ENCODE measurements around the gene CC2D1A. TPM values are rescaled to one million over a fixed set of nuclear protein-coding genes. Genes with fewer than 3 reads are reported as not detected.
A peak's percentile ranks its signal among the peaks of the same experiment; 100 is the strongest.

CC2D1A gene
- total RNA-seq, 1 donor from 2014 or later, result 2.1 TPM

DNA sequence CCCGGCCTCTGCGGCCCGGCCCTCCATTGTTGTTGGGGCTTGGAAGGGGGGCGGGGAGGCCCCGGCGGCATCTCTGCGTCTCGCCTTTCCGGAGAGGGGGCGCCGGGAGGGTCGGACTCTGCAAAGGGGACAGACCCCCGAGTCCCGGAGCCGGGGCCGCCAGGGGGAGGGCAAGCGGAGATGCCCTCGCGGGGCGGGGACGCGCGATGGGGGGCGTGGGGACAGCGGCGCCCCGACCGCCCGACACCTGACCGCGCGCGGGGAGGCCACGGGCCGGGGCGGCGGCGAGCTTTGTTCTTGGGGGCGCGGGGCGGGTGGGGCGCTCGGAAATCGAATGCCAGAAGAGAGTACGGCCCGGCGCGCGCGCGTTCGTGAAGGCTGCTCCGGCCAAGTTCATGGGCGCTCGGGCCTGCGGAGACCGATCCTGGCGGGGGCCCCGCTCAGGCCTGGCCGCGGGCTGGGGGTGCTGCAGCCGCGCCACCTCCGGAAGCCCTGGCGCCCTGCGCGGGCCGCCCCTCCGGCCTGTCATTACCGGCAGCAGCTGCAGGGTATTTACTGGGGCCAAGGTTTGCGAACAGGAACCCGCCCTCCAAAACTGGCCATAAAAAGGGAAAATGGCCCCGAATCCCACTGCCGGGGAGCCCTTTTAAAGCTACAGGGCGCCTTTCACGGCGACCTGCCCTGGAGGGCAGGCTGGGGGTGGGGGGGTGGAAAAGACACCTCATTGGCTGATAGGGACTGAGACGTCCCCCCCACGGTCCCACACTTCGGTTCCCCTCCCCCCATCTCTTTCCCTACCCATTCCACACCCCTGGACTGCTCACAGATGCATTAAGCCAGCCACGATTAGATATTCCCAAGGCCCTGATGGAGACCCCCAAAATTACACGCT lies 40.2 kb upstream of the CC2D1A start:
- Histone ChIP-seq H3K36me3 (ENCODE audit: control insufficient read depth in 3 of 3, insufficient read depth in 3 of 3, low read length in 3 of 3) (no peaks in the 10 kb centered on the region), H3K9me3 (ENCODE audit: control insufficient read depth in 3 of 3, low read length in 3 of 3) (no peaks in the 10 kb centered on the region), H3K4me1 (ENCODE audit: control insufficient read depth in 3 of 3, insufficient read depth in 3 of 3, low read length in 3 of 3) (peaks cover 12 to 24% (median 20%) of the 10 kb centered on the region in 3 donors), H3K27ac (ENCODE audit: low read depth, low read length) (no peak overlapping the region), H3K9ac (ENCODE audit: low read depth in 1 of 3, low read length in 3 of 3) (peak overlapping the region; percentile 61 to 85 (median 65)), H3K27me3 (ENCODE audit: control insufficient read depth in 3 of 3, insufficient read depth in 3 of 3, low read length in 3 of 3) (peaks cover 0 to 20% (median 6%) of the 10 kb centered on the region in 3 donors), H3K4me3 (ENCODE audit: low read length in 3 of 3) (peak overlapping the region; percentile 56 to 68 (median 61))

- Histone ChIP-seq H3K4me1 (ENCODE audit: control insufficient read depth in 3 of 3, insufficient read depth in 3 of 3, low read length in 3 of 3) (peaks cover 8 to 19% (median 13%) of the 10 kb centered on the region in 3 donors), H3K27me3 (ENCODE audit: control insufficient read depth in 3 of 3, insufficient read depth in 3 of 3, low read length in 3 of 3) (peaks cover 0 to 20% (median 6%) of the 10 kb centered on the region in 3 donors), H3K9ac (ENCODE audit: low read depth in 1 of 3, low read length in 3 of 3) (peak overlapping the region; percentile 61 to 85 (median 65)), H3K9me3 (ENCODE audit: control insufficient read depth in 3 of 3, low read length in 3 of 3) (no peaks in the 10 kb centered on the region), H3K36me3 (ENCODE audit: control insufficient read depth in 3 of 3, insufficient read depth in 3 of 3, low read length in 3 of 3) (no peaks in the 10 kb centered on the region), H3K27ac (ENCODE audit: low read depth, low read length) (no peak overlapping the region), H3K4me3 (ENCODE audit: low read length in 3 of 3) (peak overlapping the region; percentile 56 to 68 (median 61))
Observed at GRCh38 chr19:13866463-13867046, 39.4 kb upstream of the CC2D1A start.

DNA sequence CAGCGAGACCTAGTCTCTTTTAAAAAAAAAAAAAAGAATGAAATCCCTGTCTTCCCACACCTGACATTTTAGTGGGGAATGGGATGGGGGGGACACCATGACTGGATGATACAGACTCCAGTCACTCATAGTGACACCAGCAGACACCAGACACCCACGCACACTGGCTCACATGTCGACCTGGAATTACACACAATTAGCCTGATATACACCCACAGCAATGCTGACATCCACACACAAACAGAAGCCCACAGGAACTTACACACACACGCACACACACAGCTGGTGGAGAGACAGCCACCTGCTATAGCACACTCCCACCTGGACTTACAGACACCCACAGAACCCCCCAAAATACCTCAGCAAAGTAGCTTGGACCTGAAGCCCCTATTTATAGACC lies 37.3 kb upstream of the CC2D1A start:
- Histone ChIP-seq H3K4me1 (ENCODE audit: control insufficient read depth in 3 of 3, insufficient read depth in 3 of 3, low read length in 3 of 3) (peaks cover 4 to 14% (median 8%) of the 10 kb centered on the region in 3 donors), H3K4me3 (ENCODE audit: low read length in 3 of 3) (no peak overlapping the region), H3K36me3 (ENCODE audit: control insufficient read depth in 3 of 3, insufficient read depth in 3 of 3, low read length in 3 of 3) (no peaks in the 10 kb centered on the region), H3K27me3 (ENCODE audit: control insufficient read depth in 3 of 3, insufficient read depth in 3 of 3, low read length in 3 of 3) (peaks cover 0 to 20% (median 10%) of the 10 kb centered on the region in 3 donors), H3K27ac (ENCODE audit: low read depth, low read length) (no peak overlapping the region), H3K9me3 (ENCODE audit: control insufficient read depth in 3 of 3, low read length in 3 of 3) (no peaks in the 10 kb centered on the region), H3K9ac (ENCODE audit: low read depth in 1 of 3, low read length in 3 of 3) (no peak overlapping the region)

- Histone ChIP-seq H3K4me3 (ENCODE audit: low read length in 3 of 3) (no peak overlapping the region), H3K9ac (ENCODE audit: low read depth in 1 of 3, low read length in 3 of 3) (no peak overlapping the region), H3K36me3 (ENCODE audit: control insufficient read depth in 3 of 3, insufficient read depth in 3 of 3, low read length in 3 of 3) (no peaks in the 10 kb centered on the region), H3K27ac (ENCODE audit: low read depth, low read length) (no peak overlapping the region), H3K9me3 (ENCODE audit: control insufficient read depth in 3 of 3, low read length in 3 of 3) (no peaks in the 10 kb centered on the region), H3K4me1 (ENCODE audit: control insufficient read depth in 3 of 3, insufficient read depth in 3 of 3, low read length in 3 of 3) (peaks cover 4 to 13% (median 8%) of the 10 kb centered on the region in 3 donors), H3K27me3 (ENCODE audit: control insufficient read depth in 3 of 3, insufficient read depth in 3 of 3, low read length in 3 of 3) (peaks cover 0 to 16% (median 10%) of the 10 kb centered on the region in 3 donors)
Observed at GRCh38 chr19:13869281-13869680, 36.7 kb upstream of the CC2D1A start.

DNA sequence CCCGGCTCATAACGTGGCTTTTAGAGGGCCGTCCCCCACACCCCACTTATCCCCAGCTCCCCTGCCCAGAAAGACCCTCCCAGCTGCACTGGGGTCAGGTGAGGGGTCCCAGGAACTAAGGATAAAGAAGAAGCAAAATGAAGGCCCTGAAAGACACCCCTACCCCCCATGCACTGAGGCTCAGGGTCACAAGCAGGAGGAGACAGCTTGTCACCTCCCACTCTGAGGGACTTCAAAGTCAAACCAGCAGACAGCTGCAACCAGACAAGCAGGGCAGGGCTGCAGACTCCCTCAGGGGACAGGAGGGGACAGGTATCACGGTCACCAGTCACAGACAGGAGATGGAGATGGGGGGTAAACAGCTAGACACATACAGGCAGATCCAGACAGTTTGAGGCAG lies 35.1 kb upstream of the CC2D1A start:
- no peak overlapping the region for H3K4me3 ChIP-seq (ENCODE audit: low read length in 3 of 3)
- H3K36me3 ChIP-seq (ENCODE audit: control insufficient read depth in 3 of 3, insufficient read depth in 3 of 3, low read length in 3 of 3), result no peaks in the 10 kb centered on the region
- H3K4me1 ChIP-seq (ENCODE audit: control insufficient read depth in 3 of 3, insufficient read depth in 3 of 3, low read length in 3 of 3), result peaks cover 4 to 8% (median 8%) of the 10 kb centered on the region in 3 donors
- H3K27ac ChIP-seq (ENCODE audit: low read depth, low read length), result no peak overlapping the region
- peaks cover 2 to 10% (median 8%) of the 10 kb centered on the region in 3 donors for H3K27me3 ChIP-seq (ENCODE audit: control insufficient read depth in 3 of 3, insufficient read depth in 3 of 3, low read length in 3 of 3)
- no peak overlapping the region for H3K9ac ChIP-seq (ENCODE audit: low read depth in 1 of 3, low read length in 3 of 3)
- H3K9me3 ChIP-seq (ENCODE audit: control insufficient read depth in 3 of 3, low read length in 3 of 3), result no peaks in the 10 kb centered on the region

DNA sequence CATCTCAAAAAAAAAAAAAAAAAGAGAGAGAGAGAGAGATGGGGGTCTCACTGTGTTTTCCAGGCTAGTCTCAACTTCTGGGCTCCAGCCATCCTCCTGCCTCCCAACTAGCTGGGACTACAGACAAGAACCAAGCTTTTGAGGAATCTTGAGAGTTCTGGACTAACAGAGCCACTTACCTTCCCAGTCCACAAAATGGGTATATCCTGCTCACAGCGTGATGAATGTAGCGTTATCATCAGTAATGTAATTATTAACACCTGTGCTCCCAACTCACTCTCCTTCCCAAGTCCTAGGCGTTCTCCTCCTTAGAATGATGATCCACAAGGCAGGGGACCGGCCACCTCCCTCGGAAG lies 33.7 kb upstream of the CC2D1A start:
- H3K36me3 ChIP-seq (ENCODE audit: control insufficient read depth in 3 of 3, insufficient read depth in 3 of 3, low read length in 3 of 3), result no peaks in the 10 kb centered on the region
- H3K9ac ChIP-seq (ENCODE audit: low read depth in 1 of 3, low read length in 3 of 3), result no peak overlapping the region
- no peak overlapping the region for H3K27ac ChIP-seq (ENCODE audit: low read depth, low read length)
- peaks cover 0 to 7% (median 2%) of the 10 kb centered on the region in 3 donors for H3K27me3 ChIP-seq (ENCODE audit: control insufficient read depth in 3 of 3, insufficient read depth in 3 of 3, low read length in 3 of 3)
- no peaks in the 10 kb centered on the region for H3K4me1 ChIP-seq (ENCODE audit: control insufficient read depth in 3 of 3, insufficient read depth in 3 of 3, low read length in 3 of 3)
- H3K9me3 ChIP-seq (ENCODE audit: control insufficient read depth in 3 of 3, low read length in 3 of 3), result no peaks in the 10 kb centered on the region
- no peak overlapping the region for H3K4me3 ChIP-seq (ENCODE audit: low read length in 3 of 3)

DNA sequence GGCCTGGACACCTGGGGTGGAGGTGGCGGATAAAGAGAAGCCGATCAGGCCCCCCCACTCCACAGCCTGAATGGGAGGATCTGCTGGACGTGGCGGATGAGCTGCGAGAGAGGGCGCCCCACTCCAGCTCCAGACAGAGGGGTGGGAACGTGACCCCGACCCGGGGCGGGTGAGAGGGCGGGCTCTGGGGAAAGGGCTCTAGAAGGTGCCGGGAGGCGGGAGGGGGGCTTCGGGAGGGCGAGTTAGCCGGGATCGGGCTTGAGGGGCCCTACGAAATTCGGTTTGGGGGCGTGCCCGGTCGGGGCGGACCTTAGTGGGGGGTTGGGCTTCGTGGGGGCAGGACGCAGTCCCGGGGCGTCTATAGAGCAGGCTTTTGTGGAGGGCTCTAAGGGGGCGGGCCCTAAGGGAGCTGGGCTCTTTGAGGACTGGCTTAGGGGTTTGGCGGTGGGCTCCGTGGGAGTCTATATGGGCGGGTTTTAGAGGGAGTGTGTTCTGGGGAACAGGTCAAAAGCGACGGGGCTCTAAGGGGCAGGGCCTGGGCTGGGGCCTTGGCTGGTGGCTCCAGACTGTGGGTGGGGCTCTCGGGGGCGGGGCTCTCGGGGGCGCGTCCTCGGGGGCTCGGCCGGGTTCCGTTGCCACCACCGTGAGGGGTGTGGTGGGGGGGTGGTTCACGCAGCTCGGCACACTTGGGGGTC lies 33.2 kb upstream of the CC2D1A start:
- H3K27ac ChIP-seq (ENCODE audit: low read depth, low read length), result no peak overlapping the region
- H3K27me3 ChIP-seq (ENCODE audit: control insufficient read depth in 3 of 3, insufficient read depth in 3 of 3, low read length in 3 of 3), result peaks cover 0 to 8% (median 2%) of the 10 kb centered on the region in 3 donors
- no peak overlapping the region for H3K9ac ChIP-seq (ENCODE audit: low read depth in 1 of 3, low read length in 3 of 3)

DNA sequence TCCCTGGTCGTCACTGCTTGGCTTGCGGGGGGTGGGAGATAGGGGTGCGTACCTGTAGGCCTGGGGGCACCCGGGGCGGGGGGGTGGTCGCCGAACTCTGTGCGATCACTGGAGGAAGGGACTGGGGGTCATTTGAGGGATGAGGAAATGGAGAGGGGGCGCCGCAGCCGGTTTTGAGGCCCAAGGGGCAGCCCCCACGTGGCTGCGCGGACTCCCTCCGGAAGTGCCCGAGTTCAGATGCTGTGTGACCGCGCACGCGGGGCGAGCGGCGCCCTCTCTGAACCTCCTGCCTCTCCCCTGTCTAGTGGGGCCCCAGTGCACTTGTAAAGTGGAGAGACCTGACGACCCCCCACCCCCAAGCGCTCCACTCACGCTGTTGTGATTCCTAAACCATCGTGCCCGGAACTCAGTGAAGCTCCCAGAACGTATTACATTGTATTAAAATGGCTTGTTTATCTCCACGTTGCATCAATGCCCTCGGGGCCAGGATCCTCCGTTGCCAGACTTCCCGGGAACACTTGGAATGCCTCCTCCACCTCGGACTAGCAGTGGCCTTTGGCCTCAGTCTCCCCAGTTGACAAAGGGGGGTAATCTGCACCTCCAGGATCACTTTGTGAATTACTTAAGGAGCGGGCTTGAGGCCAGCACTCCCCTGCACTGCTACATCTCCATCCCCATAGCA lies 32.0 kb upstream of the CC2D1A start:
- Histone ChIP-seq H3K36me3 (ENCODE audit: control insufficient read depth in 3 of 3, insufficient read depth in 3 of 3, low read length in 3 of 3) (no peaks in the 10 kb centered on the region), H3K4me3 (ENCODE audit: low read length in 3 of 3) (no peak overlapping the region), H3K9me3 (ENCODE audit: control insufficient read depth in 3 of 3, low read length in 3 of 3) (no peaks in the 10 kb centered on the region), H3K27me3 (ENCODE audit: control insufficient read depth in 3 of 3, insufficient read depth in 3 of 3, low read length in 3 of 3) (peaks cover 0 to 8% (median 2%) of the 10 kb centered on the region in 3 donors), H3K4me1 (ENCODE audit: control insufficient read depth in 3 of 3, insufficient read depth in 3 of 3, low read length in 3 of 3) (no peaks in the 10 kb centered on the region), H3K27ac (ENCODE audit: low read depth, low read length) (no peak overlapping the region), H3K9ac (ENCODE audit: low read depth in 1 of 3, low read length in 3 of 3) (peak overlapping the region in 1 of 3 donors; percentile 20)

More for the DNA sequence above, 33.2 kb upstream of the CC2D1A start:
- no peak overlapping the region for H3K4me3 ChIP-seq (ENCODE audit: low read length in 3 of 3)
- no peaks in the 10 kb centered on the region for H3K9me3 ChIP-seq (ENCODE audit: control insufficient read depth in 3 of 3, low read length in 3 of 3)
- no peaks in the 10 kb centered on the region for H3K4me1 ChIP-seq (ENCODE audit: control insufficient read depth in 3 of 3, insufficient read depth in 3 of 3, low read length in 3 of 3)
- H3K36me3 ChIP-seq (ENCODE audit: control insufficient read depth in 3 of 3, insufficient read depth in 3 of 3, low read length in 3 of 3), result no peaks in the 10 kb centered on the region

DNA sequence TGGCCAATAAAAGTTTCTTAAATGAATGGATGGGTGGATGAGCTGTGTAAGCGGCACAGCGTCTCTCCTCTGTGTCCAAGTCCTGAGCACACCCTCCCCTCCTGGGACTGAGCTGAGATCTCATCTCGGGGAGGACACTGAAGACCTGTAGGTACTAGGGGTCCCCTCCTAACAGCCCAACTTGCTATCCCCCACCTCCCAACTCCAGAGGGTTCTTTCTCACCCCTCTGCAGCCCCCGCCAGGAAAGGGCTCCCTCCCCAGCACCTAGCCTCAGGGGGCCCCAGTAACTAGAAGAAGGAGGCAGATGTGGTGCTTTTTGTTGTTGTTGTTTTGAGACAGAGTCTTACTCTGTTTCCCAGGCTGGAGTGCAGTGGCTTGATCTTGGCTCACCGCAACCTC lies 30.2 kb upstream of the CC2D1A start:
- Histone ChIP-seq H3K9me3 (ENCODE audit: control insufficient read depth in 3 of 3, low read length in 3 of 3) (no peaks in the 10 kb centered on the region), H3K9ac (ENCODE audit: low read depth in 1 of 3, low read length in 3 of 3) (no peak overlapping the region), H3K4me3 (ENCODE audit: low read length in 3 of 3) (no peak overlapping the region), H3K4me1 (ENCODE audit: control insufficient read depth in 3 of 3, insufficient read depth in 3 of 3, low read length in 3 of 3) (peaks cover 12 to 16% (median 13%) of the 10 kb centered on the region in 3 donors), H3K27me3 (ENCODE audit: control insufficient read depth in 3 of 3, insufficient read depth in 3 of 3, low read length in 3 of 3) (peaks cover 0 to 8% (median 2%) of the 10 kb centered on the region in 3 donors), H3K36me3 (ENCODE audit: control insufficient read depth in 3 of 3, insufficient read depth in 3 of 3, low read length in 3 of 3) (no peaks in the 10 kb centered on the region), H3K27ac (ENCODE audit: low read depth, low read length) (no peak overlapping the region)
